ENCODE results near the gene KLHL29.

Gene KLHL29

DNA sequence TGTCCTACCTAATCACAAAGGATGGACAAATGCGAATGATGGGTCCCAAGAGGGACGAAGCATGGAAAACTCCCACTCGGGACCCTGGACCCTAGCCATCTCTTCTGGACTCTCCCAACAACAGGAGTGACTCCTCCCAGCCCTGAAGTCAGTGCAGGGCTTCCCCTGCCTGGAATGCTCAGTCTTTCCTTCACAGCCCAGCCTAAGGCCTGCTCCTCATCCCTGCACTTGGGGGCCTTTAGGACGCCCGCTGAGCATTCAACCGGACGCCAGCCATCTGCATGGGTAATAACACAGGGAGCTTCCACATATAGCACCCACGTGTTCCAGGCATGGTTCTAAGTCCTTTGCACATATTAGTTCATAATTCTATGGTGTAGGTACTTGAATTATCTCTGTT, 237.5 kb downstream of the KLHL29 start:
- in situ Hi-C loops (cut with HindIII; ENCODE audit: low sequenced_read_pairs) = no loop called here

DNA sequence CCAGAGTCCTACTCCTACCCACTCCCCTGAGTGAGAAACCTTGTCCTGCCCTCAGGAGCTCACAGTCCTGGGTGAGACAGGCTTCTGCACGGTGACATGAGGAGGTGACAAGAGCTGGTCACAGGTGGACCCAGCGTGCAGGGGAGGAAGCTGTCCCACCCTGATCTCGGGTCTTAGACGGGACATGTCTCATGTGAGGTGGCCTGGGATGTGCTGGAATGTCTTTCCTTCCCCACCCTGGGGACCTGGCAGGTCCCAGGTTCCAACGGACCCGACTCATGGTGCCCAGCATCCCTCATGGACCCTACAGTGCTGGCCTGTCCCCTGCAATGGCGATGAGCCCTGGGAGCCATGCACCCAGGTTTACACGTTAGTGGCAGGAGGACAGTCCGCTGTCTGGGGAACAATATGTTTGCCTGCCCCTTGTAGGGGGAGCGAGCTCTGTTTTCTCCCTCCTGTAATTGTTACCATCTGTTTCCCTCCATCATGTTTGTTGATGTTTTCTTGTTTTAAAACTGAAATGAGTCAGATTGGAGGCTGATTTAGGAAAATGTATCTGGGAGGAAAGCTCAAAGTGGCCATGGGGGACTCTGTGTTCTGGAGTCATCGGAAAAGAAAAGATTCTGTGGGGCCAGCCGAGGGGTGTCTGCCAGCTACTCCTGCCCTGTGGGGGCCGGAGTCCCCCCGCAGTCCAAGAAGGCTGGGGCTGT, 238.1 kb downstream of the KLHL29 start:
- in situ Hi-C loops (cut with HindIII; ENCODE audit: low sequenced_read_pairs) = no loop called here

DNA sequence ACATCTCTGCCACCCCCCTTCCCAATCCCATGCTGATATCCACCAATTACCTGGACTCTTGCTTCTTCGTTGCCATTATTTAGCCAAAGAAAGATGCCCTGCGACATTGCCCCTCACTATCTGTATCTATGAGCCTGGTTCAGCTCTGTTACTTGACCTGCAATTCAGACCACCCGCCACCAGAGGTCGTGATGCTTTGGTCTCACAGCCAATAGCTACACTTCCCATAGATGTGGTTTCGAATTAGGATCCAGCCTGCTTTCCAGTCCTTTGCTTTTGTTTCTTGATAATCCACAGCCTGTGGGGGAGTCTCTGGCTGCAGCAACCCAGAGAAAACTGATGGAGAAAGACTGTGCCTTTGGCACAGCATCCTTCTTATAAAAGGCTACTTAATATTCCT, 239.4 kb downstream of the KLHL29 start:
- in situ Hi-C loops (cut with HindIII; ENCODE audit: low sequenced_read_pairs) = no loop called here

DNA sequence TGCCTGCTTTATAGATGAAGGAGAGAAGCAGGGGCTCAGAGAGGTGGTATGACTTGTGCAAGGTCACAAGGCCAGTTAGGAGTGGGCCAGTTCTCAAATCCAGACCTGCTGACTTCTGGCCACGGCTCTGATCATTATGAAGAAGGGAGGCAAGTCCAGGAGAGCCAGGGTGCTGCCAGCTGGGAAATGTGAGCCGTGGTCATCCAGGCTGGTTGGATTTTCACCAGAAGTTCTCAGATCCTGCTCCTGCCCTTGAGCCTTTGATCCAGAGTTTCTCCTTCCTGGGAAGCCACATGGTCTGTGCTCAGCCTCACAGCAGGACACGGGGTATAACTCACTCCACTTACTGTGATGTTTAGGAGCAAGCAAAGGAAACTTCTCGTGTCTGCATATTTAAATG, 239.9 kb downstream of the KLHL29 start:
- in situ Hi-C loops (cut with HindIII; ENCODE audit: low sequenced_read_pairs) = no loop called here

DNA sequence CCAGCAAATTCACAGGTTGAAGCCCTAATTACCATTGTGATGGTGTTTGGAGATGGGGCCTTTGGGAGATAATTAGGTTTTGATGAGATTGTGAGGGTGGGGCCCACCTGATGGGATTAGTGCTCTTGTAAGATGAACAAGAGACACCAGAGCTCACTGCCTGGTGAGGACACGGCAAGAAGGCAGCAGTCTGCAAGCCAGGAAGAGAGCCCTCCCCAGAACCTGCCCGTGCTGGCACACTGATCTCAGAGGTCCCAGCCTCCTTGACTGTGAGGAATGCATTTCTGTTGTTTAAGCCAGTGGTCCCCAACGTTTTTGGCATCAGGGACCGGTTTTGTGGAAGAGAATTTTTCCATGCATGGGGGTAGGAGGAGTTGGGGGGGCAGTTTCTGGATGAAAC, 240.7 kb downstream of the KLHL29 start:
- in situ Hi-C loops (cut with HindIII; ENCODE audit: low sequenced_read_pairs) = no loop called here

DNA sequence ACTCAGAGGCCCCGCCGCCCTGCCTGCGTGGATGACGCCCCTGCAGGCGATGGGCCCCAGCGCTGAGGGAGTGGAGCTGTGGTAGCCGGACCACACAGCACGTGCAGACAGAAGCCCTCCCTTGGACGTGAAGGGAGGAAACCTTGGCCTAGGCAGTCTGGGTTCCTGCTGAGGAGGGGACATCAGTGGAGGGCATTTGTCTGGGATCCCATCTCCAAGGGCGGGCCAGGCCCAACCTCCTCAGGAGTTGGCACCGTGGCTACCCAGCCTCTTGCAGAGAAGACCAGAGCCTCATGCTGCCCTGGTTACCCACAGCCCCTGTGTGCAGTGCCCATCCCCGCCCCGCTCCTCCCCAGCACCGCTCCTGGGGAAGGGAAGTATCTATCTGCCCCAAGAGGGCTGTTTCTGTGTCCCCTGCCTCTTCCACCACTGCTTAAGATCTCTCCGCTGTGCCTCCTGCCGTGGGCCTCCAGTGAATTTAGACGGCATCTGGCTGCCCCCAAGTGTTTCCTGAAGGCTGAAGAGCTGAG, 241.8 kb downstream of the KLHL29 start:
- in situ Hi-C loops (cut with HindIII; ENCODE audit: low sequenced_read_pairs) = no loop called here

DNA sequence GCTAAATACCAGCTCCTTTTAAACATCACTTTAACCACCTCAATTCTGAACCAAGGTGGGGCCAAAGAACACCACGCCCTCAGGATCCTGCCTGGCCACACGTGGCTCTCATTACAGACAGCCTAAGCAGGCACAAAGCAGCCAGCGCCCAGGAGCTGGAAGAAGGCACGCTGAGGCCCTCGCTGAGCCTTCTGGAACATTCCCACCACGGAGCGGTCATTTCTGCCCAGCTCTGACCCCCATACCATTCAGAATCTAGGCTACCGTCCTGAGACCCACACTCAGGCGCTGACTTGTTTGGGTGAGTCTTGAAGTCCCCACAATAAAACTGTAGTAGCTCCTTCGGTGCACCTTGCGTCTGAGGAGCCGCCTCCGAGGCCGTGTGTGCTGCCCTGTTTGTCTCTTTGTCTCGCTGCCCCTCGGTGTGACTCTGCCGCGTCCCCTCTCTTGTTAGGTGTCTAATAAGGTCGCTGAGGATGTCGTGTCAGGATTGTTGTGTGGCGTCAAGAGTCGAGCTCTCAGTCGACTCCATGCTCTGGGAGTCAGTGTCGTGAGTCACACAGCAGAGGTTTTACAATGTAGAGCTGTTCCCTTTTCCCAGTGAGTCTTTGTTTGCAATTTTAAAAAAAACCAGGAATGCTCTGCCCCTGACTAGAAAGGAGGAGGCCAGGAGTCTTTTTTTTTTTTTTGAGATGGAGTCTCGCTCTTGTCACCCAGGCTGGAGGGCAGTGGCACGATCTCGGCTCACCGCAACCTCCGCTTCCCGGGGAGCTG, 242.4 kb downstream of the KLHL29 start:
- in situ Hi-C loops (cut with HindIII; ENCODE audit: low sequenced_read_pairs) = no loop called here

DNA sequence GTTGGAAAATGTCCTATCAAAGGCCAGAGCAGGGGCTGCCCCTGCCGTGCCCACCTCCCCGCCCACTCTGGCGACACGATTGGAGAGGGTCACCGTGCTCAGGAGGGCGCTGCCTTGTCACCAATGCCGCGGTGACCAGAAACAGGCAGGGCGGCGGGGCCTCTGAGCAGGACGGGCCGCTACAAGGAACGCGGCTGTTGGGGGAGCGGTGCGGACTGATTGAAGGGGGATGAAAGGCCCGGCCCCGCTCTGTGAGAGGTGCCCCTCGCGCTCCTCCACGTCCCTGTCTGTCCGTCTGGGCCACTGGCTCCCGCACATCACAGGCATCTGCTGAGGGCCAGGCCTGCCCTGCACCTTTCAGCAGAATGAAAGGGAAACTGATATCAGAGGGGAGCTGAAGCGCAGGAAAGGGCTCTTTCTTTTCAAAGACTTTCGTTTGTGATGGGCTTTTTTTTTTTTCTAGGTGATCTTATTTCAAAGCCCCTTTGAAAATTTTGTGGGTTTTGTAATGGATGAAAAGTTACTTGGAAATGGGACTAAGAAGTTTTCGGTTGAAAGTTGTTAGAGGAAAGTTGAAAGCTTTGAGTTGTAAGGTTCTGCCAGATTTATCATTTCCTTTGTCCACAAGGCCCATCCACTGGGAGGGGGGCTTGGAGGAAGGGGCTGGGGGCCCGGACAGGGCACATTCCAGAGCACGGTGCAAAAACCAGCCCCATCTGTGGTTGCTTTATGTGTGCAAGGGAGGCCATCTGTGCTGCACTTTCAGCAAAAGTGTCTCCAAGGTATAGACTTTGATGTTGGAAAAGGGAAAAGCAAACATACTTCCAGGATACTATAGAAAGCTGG, 244.2 kb downstream of the KLHL29 start:
- in situ Hi-C loops (cut with HindIII; ENCODE audit: low sequenced_read_pairs) = no loop called here

DNA sequence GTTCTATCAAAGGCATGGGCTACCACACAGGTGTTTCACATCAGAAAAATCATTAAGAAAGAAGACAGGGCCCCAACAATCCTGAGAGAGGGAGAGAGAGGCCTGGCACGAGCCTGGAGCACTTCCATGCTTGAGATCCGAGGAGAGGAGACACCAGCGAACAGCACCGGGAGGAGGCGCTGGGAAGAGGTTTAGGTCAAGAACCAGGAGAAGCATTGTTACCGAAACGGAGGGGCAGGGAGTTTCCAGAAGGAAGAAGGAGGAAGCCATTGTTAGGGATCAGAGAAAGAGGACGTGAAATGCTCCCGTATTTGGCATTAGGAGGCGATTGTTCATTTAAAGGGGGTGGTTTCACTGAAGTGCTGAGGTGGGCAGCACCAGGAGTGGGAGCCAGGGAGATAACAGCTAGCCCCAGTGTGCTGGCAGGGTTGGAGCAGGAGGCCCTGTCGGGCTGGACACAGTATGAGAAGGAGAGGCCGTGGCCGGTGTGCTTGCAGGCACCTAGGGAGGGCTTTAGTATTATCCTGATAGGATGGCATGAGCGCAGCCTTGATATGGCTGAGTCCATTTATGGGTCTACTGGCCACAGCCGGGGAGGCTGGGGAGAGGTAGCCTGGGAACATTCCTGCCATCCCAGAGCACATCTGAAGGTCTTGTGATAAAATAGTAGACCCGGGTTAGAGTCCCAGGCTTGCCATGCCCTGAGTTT, 244.9 kb downstream of the KLHL29 start:
- in situ Hi-C loops (cut with HindIII; ENCODE audit: low sequenced_read_pairs) = loop anchor here (5.0 kb wide), 1 partner anchor 47 kb away; no protein-coding TSS in a partner anchor

DNA sequence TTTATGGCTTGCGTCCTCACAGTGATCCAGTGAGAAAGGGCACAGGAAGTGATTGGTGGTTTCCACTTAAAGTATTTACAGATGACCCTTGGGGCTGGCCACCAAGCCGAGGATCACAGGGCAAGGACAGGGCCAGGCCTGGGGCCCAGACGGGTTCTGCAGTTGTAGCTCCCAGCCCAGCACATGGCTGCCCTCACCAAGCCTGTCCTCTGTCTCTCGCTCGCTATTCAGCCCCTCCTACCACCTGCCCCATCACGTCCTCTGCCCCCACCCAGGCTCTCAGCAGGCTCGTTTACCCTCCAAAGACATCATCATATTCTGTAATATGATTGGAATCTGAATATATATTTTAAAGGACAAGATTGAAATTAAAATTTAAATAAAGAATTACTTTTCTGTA, 246.0 kb downstream of the KLHL29 start:
- in situ Hi-C loops (cut with HindIII; ENCODE audit: low sequenced_read_pairs) = loop anchor here (5.0 kb wide), 1 partner anchor 46 kb away; no protein-coding TSS in a partner anchor

DNA sequence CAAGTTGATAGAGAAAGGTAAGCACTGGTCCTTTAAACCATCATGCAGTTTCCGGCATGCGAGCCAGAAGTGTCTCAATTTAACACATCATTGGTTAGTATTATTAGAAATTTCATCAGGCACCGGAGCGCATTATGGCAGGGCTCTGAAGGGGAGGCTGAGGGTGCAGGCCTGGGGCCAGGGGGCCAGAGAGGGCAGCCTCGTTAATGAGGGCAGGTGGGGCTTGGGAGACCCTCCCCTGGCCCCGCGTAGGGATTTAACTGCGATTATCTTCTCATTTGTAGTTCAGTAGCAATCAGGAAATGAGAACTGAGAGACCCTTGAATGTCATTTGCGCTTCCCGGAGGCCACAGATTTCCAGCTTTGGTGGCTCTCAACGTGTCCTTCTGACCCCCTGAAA, 246.4 kb downstream of the KLHL29 start:
- in situ Hi-C loops (cut with HindIII; ENCODE audit: low sequenced_read_pairs) = loop anchor here (5.0 kb wide), 1 partner anchor 46 kb away; no protein-coding TSS in a partner anchor

DNA sequence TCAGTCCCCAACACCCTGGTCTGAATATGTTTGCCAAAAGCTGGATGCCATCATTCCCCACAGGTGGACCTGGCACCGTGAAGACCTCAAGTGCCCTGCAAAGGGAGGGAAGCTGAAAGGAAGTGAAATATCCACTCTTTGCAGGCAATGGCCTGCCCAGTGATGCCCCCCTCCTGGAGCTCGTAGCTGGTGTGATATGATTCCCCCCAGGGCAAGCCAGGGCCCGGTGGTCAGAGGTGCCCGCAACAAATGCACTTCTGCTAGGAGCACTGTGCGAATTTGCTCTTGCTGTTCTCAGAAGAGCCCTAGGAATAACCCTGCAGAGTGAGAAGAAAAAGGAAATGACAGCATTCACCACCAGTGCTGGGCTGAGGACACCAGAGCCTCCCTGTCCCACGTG, 247.4 kb downstream of the KLHL29 start:
- in situ Hi-C loops (cut with HindIII; ENCODE audit: low sequenced_read_pairs) = loop anchor here (5.0 kb wide), 1 partner anchor 45 kb away; no protein-coding TSS in a partner anchor

DNA sequence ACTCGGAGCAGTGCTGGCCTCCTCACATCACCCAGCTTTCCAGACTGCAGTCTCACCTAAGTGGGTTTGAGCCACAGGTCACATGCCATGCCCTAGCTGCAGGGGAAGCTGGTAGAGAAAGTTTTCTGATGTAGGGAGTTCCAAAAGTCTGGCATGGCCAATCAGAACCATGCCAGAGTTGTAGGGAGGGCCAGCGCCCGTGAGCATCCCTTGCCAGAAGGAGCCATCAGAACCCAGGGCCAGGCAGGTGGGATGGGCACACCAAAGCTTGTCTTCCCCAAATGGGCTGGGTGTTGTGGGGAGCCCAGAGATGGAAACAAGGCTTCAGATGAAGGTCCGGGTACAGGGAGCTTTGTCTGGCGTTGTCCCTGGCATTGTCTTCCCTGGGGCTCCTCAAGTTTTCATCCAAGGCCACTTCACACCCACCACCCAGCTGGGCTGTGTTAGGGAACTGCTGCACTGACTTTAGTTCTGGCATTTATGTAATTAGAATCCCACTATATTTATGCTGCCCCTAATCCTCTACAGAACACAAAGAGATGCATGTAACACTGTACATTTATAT, 247.9 kb downstream of the KLHL29 start:
- in situ Hi-C loops (cut with HindIII; ENCODE audit: low sequenced_read_pairs) = loop anchor here (5.0 kb wide), 1 partner anchor 44 kb away; no protein-coding TSS in a partner anchor

DNA sequence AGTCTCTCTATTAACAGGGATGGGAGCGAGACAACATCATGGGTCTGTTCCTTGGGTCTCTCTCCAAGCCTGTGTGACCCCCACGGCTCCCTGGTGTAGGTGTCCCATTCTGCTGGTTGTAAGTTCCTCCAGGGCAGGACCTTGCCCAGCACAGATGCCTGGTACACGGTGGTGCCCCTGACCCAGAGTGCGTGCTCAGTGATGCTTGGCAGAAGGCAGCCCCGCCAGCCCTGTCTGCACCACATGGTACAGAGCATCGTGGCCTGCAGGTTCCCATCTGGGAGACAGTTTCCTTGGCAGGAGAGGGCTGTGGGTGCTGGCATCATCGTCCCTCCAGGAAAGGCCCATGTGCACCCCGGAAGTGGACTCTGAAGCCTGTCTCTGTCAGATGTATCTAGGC, 249.0 kb downstream of the KLHL29 start:
- in situ Hi-C loops (cut with HindIII; ENCODE audit: low sequenced_read_pairs) = loop anchor here (5.0 kb wide), 1 partner anchor 43 kb away; no protein-coding TSS in a partner anchor

DNA sequence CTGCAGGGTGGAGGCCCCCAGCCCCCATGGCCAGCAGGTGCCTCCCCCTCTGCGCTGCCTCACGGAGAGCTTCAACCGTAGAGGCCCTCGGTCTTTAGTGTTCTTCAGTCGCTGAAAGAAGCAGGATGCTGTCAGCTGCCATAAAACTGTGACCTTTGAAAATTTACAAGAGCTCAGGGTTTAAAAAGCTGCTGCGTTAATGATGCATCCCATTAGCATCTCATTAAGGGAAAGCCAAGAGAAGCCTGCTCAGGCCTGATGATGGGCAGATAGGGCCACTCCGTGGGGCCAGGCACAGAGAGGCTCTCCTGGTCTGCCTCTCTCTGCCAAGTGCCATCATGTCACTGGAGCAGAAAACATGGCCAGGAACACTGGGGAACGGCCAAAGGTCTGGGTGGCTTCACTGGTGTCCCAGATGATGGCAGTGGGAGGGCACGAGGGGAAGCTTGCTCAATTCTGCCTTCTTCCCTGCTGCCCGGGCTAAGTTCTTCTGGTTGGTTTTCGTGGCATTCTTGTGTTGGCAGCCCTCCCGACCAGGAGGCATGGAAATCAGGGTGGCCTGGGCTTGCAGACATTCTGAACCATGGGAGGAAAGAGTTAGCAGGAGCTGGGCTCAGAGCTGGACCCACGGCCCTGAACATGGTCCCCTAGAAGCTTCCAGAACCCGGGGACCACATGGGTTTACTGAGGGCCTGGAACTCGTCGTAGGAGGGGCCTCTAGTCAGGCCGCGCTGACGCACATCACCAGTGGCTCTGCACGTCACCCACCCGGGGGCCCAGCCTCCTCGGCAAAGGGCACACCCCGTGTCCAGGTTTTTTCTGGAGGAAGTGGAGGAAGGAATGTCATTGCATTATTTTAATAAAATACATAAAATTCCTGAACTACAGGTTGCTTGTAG, 250.7 kb downstream of the KLHL29 start:
- in situ Hi-C loops (cut with HindIII; ENCODE audit: low sequenced_read_pairs) = loop anchor here (5.0 kb wide), 2 partner anchors 103 to 122 kb away; no protein-coding TSS in a partner anchor

DNA sequence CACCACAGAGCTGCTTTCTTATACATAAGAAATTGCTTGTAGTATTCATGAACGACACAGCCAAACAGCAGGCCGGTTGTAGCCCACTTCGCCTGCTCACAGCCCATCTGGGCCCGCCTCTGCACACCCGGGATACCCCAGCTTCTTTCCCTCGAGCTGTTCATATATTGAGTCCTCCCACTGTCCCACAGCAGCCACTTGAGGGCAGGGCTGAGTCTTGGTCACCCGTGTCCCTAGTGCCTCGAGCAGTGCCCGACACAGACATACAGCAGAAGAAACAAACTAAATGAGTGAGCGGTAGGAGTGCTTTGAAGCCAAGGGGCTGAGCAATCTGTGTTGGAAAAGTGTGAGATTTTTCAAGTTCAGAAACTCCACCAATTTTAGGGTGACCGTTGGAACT, 251.4 kb downstream of the KLHL29 start:
- in situ Hi-C loops (cut with HindIII; ENCODE audit: low sequenced_read_pairs) = loop anchor here (5.0 kb wide), 2 partner anchors 104 to 121 kb away; no protein-coding TSS in a partner anchor

DNA sequence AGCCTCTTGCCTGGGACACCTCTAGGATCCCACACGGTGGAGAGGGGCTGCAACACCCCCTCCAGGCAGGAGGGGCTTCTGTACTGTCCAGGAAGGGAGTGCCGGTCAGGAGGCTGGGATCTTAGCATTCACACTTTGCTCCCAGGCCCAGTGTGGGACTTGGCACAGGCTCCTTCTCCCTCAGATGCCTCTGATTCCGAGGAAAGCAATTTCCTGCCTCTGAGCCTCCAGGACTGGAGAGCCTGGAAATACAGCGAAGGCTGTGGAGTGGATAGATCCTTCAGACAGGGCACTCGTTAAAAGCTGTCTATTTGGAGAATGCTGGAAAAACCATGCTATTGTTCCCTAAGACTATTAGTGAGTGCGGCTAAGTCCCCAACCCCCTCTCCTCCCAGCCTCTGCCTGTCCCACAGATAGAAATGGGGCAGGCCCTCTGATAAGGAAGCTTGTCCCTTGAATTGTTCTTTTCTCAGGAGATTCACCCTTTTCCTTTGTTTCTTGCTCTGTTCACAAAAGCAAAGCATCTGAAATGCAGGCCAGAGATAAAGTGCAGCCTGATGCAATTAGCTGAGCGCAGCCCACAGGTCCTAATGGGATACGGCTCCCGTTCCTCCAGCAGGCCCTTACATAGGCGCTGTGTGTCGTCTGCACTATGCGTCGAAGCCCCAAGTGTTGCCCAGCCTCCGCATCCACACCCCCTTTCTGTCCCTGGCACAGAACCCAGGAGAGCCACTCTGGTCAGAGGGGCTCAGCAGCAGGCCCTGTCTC, 252.2 kb downstream of the KLHL29 start:
- in situ Hi-C loops (cut with HindIII; ENCODE audit: low sequenced_read_pairs) = loop anchor here (5.0 kb wide), 2 partner anchors 105 to 120 kb away; no protein-coding TSS in a partner anchor
